ENCODE measurements around the gene LAP3. TPM values are rescaled to one million over a fixed set of nuclear protein-coding genes. Genes with fewer than 3 reads are reported as not detected.

LAP3 gene
- total RNA-seq, 2 experiments from 2014 or later: 61.6 TPM

- H3K9me3 Mint-ChIP-seq: no peaks in the 10 kb centered on the region
- H3K27me3 Mint-ChIP-seq: peaks cover 2% of the 10 kb centered on the region
- ChIA-PET POLR2A (no interaction called here), CTCF (interaction anchor here (0.7 kb wide), 1 partner anchor 322 kb away, joined by 3 read pairs; no protein-coding TSS in a partner anchor)
- DNase-seq: no peak
- Histone ChIP-seq H3K4me3 (ENCODE audit: low read length) (no peak overlapping the region), H3K4me1 (ENCODE audit: insufficient read depth, low read length) (no peaks in the 10 kb centered on the region), H3K9me3 (ENCODE audit: control insufficient read depth in 1 of 2, insufficient read depth in 1 of 2, low read length in 2 of 2) (no peaks in the 10 kb centered on the region), H3K27ac (ENCODE audit: low read depth in 1 of 2, low read length in 2 of 2) (no peak overlapping the region), H3K27me3 (ENCODE audit: control insufficient read depth in 1 of 2, insufficient read depth in 2 of 2, low read length in 2 of 2) (no peaks in the 10 kb centered on the region), H3K36me3 (ENCODE audit: insufficient read depth, low read length) (no peaks in the 10 kb centered on the region)
- H3K4me1 Mint-ChIP-seq (ENCODE audit: low read depth): no peaks in the 10 kb centered on the region
- H3K27ac Mint-ChIP-seq: no peak overlapping the region
- no peaks in the 10 kb centered on the region for H3K36me3 Mint-ChIP-seq (ENCODE audit: low read depth)
- no peak overlapping the region for H3K4me3 Mint-ChIP-seq
- intact Hi-C loops (cut with DNase I, micrococcal nuclease): no loop called here
- ATAC-seq (ENCODE audit: poor library complexity): no peak
- TF ChIP-seq, protein P1, sequence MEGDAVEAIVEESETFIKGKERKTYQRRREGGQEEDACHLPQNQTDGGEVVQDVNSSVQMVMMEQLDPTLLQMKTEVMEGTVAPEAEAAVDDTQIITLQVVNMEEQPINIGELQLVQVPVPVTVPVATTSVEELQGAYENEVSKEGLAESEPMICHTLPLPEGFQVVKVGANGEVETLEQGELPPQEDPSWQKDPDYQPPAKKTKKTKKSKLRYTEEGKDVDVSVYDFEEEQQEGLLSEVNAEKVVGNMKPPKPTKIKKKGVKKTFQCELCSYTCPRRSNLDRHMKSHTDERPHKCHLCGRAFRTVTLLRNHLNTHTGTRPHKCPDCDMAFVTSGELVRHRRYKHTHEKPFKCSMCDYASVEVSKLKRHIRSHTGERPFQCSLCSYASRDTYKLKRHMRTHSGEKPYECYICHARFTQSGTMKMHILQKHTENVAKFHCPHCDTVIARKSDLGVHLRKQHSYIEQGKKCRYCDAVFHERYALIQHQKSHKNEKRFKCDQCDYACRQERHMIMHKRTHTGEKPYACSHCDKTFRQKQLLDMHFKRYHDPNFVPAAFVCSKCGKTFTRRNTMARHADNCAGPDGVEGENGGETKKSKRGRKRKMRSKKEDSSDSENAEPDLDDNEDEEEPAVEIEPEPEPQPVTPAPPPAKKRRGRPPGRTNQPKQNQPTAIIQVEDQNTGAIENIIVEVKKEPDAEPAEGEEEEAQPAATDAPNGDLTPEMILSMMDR (IDR thresholded peaks at IDR 0.05): no peak
These were observed 16.8 kb upstream of the LAP3 start for GRCh38 chr4:17560065-17560673.

- H3K4me1 ChIP-seq (ENCODE audit: insufficient read depth, low read length): no peaks in the 10 kb centered on the region
- DNase-seq (no peak), ATAC-seq (ENCODE audit: poor library complexity) (no peak)
- H3K9me3 Mint-ChIP-seq: no peaks in the 10 kb centered on the region
- no peak overlapping the region for H3K27ac Mint-ChIP-seq
- no peak overlapping the region for H3K27ac ChIP-seq (ENCODE audit: low read depth in 1 of 2, low read length in 2 of 2)
- ChIA-PET POLR2A (no interaction called here), CTCF (no interaction called here)
- H3K27me3 ChIP-seq (ENCODE audit: control insufficient read depth in 1 of 2, insufficient read depth in 2 of 2, low read length in 2 of 2): no peaks in the 10 kb centered on the region
- peaks cover 6% of the 10 kb centered on the region for H3K27me3 Mint-ChIP-seq
- H3K4me1 Mint-ChIP-seq (ENCODE audit: low read depth): no peaks in the 10 kb centered on the region
- intact Hi-C loops (cut with DNase I, micrococcal nuclease): no loop called here
- H3K36me3 ChIP-seq (ENCODE audit: insufficient read depth, low read length): no peaks in the 10 kb centered on the region
- no peaks in the 10 kb centered on the region for H3K36me3 Mint-ChIP-seq (ENCODE audit: low read depth)
- TF ChIP-seq, protein P1 (IDR thresholded peaks at IDR 0.05): no peak
- H3K9me3 ChIP-seq (ENCODE audit: control insufficient read depth in 1 of 2, insufficient read depth in 1 of 2, low read length in 2 of 2): no peaks in the 10 kb centered on the region
- no peak overlapping the region for H3K4me3 ChIP-seq (ENCODE audit: low read length)
- H3K4me3 Mint-ChIP-seq: no peak overlapping the region
These were observed 15.6 kb upstream of the LAP3 start for GRCh38 chr4:17561195-17561909.

GRCh38 chr4:17562157-17562556 lies 14.8 kb upstream of the LAP3 start:
- Mint-ChIP-seq H3K36me3 (ENCODE audit: low read depth) (no peaks in the 10 kb centered on the region), H3K27me3 (peaks cover 6% of the 10 kb centered on the region), H3K9me3 (no peaks in the 10 kb centered on the region), H3K4me3 (no peak overlapping the region), H3K27ac (no peak overlapping the region), H3K4me1 (ENCODE audit: low read depth) (no peaks in the 10 kb centered on the region)
- ChIA-PET POLR2A (no interaction called here), CTCF (no interaction called here)
- TF ChIP-seq, protein P1 (IDR thresholded peaks at IDR 0.05): no peak
- H3K36me3 ChIP-seq (ENCODE audit: insufficient read depth, low read length): no peaks in the 10 kb centered on the region
- ATAC-seq (ENCODE audit: poor library complexity) (no peak), DNase-seq (peak in 1 of 14 experiments; percentile 20)
- H3K4me1 ChIP-seq (ENCODE audit: insufficient read depth, low read length): no peaks in the 10 kb centered on the region
- no peaks in the 10 kb centered on the region for H3K27me3 ChIP-seq (ENCODE audit: control insufficient read depth in 1 of 2, insufficient read depth in 2 of 2, low read length in 2 of 2)
- H3K4me3 ChIP-seq (ENCODE audit: low read length): no peak overlapping the region
- no peak overlapping the region for H3K27ac ChIP-seq (ENCODE audit: low read depth in 1 of 2, low read length in 2 of 2)
- intact Hi-C loops (cut with DNase I, micrococcal nuclease): no loop called here
- H3K9me3 ChIP-seq (ENCODE audit: control insufficient read depth in 1 of 2, insufficient read depth in 1 of 2, low read length in 2 of 2): no peaks in the 10 kb centered on the region
